SU-DHL-6 (cell line): ENCODE results near the gene ABHD17A.

Experiments used
- EZH2phosphoT487 ChIP-seq: fragments of 200-600 bp; sonication (generic), shearing (Covaris generic); conservative IDR thresholded peaks from 2 replicates; pipeline ENCODE4 v1.6.1; 2018; ENCODE audit warnings: mild to moderate bottlenecking, antibody characterized with exemption, low read length, moderate library complexity, mixed read lengths
- TF ChIP-seq, protein P1 (sequence below): fragments of 200-600 bp; sonication (generic); IDR thresholded peaks from one replicate; pipeline ENCODE4 v1.5.1; 2017; ENCODE audit warnings: antibody characterized with exemption, mild to moderate bottlenecking, low read length, moderate library complexity; ENCODE audit not compliant: insufficient read depth, poor library complexity, severe bottlenecking

DNA sequence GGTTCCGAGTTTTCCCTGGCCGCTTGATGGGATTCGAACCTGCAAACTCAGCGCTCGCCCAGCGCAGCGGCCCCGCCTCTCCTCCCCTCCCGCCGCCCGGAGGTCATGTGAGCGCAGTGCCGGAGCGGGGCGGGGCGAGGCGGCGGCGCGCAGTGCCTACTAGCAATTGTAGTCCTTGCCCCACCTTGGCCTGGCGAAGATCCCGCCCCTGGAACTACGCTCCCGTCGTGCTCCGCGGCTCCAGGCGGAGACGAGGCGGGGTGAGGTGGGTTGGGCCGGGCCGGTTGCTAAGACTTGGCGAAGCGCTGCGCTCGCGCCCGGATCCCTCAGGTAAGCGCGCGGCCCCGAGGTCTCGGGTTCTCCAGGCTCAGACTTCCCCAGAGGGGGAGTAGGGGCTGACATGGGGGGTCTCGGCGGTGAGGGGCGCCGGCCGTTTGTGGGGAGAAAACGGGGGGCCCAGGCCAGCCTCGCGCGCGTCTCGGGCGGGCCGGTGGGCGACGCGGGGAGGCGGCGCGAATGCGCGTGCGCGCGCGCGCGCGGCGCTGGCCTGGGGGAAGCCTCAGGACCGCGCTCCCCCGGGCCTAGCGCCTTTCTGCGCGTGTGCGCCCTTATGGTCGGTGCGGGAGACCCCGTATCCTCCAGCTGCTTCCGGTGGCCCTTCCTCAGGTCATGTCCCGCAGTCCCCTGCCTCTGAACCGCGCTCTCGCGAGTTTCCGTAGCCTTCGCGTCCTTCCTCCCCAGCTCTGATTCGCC, 20.0 kb upstream of the ABHD17A start, which contains the start of the genes ADAT3 and SCAMP4:
- TF ChIP-seq, protein P1, sequence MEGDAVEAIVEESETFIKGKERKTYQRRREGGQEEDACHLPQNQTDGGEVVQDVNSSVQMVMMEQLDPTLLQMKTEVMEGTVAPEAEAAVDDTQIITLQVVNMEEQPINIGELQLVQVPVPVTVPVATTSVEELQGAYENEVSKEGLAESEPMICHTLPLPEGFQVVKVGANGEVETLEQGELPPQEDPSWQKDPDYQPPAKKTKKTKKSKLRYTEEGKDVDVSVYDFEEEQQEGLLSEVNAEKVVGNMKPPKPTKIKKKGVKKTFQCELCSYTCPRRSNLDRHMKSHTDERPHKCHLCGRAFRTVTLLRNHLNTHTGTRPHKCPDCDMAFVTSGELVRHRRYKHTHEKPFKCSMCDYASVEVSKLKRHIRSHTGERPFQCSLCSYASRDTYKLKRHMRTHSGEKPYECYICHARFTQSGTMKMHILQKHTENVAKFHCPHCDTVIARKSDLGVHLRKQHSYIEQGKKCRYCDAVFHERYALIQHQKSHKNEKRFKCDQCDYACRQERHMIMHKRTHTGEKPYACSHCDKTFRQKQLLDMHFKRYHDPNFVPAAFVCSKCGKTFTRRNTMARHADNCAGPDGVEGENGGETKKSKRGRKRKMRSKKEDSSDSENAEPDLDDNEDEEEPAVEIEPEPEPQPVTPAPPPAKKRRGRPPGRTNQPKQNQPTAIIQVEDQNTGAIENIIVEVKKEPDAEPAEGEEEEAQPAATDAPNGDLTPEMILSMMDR, result no peak
- no peak for TF ChIP-seq EZH2phosphoT487
